Adrenal gland (tissue), 5 donors: ENCODE data around the gene WDR86.

ENCODE experiments used
- POLR2A ChIP-seq, 2 donors: fragments of 450-650 bp; IDR thresholded peaks; one replicate each; pipeline ENCODE4 v1.6.1; 2017; ENCODE audit warnings: antibody characterized with exemption in 2 of 2, mild to moderate bottlenecking in 2 of 2, moderate library complexity in 1 of 2
- TF ChIP-seq, protein P1 (sequence below), 6 experiments: fragments of 450-650 bp in 4 of 6; fragments of 200-600 bp in 2 of 6; sonication (generic) in 1 of 6; IDR thresholded peaks; 1 replicate in 5 of 6; 2 replicates in 1 of 6; pipeline versions ENCODE4 v1.5.1 to v1.8.0; 2016 to 2021; ENCODE audit warnings: antibody characterized with exemption in 6 of 6, mild to moderate bottlenecking in 2 of 6, moderate library complexity in 1 of 6
- donor health status: DM: no; HTN: no; CAD: no.

DNA sequence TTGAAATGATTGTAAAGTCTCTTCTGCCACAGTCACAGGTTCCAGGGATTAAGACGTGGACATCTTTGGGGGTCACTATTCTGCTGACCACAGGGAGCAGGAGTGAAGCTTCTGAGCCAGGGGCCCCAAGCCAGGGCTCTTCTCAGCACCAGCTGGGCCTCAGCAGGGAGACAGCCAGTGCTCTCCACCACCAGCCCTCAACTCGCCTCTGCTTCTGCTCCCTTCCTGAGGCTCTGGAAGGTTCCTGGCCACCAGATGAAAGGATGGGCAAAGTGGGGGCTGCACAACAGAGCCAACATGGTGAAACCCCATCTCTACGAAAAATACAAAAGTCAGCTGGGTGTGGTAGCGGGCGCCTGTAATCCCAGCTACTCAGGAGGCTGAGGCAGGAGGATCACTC lies 41.3 kb upstream of the WDR86 start:
- no peak for TF ChIP-seq POLR2A (IDR thresholded peaks at IDR 0.05)
- TF ChIP-seq, protein P1, sequence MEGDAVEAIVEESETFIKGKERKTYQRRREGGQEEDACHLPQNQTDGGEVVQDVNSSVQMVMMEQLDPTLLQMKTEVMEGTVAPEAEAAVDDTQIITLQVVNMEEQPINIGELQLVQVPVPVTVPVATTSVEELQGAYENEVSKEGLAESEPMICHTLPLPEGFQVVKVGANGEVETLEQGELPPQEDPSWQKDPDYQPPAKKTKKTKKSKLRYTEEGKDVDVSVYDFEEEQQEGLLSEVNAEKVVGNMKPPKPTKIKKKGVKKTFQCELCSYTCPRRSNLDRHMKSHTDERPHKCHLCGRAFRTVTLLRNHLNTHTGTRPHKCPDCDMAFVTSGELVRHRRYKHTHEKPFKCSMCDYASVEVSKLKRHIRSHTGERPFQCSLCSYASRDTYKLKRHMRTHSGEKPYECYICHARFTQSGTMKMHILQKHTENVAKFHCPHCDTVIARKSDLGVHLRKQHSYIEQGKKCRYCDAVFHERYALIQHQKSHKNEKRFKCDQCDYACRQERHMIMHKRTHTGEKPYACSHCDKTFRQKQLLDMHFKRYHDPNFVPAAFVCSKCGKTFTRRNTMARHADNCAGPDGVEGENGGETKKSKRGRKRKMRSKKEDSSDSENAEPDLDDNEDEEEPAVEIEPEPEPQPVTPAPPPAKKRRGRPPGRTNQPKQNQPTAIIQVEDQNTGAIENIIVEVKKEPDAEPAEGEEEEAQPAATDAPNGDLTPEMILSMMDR (IDR thresholded peaks at IDR 0.05), result no peak
